ENCODE results near the gene ETV6. TPM values are rescaled to one million over a fixed set of nuclear protein-coding genes. Genes with fewer than 3 reads are reported as not detected.
A peak's percentile ranks its signal among the peaks of the same experiment; 100 is the strongest.

ETV6 gene
- total RNA-seq, 1 experiment from 2014 or later, result 17.2 TPM

GRCh38 chr12:11652351-11653040 is 3.0 kb downstream of the ETV6 start:
- DNase-seq (ENCODE audit: low read depth, low spot score), result no peak
- TF ChIP-seq POLR2AphosphoS5 (IDR thresholded peaks at IDR 0.05; ENCODE audit: low read depth, low read length) (no peak), REST (IDR thresholded peaks at IDR 0.05; ENCODE audit: insufficient read depth in 1 of 2, low read depth in 2 of 2, low read length in 1 of 2) (no peak), SIN3A (IDR thresholded peaks at IDR 0.05; ENCODE audit: borderline replicate concordance, insufficient read depth, low read depth, low read length) (no peak), TCF7L2 (IDR thresholded peaks at IDR 0.05; ENCODE audit: low read depth, low read length) (no peak)
- ChIA-PET CTCF (no interaction called here), POLR2A (no interaction called here)
- in situ Hi-C loops (cut with HindIII; ENCODE audit: low pct_unique_long_range_greater_than_20kb, low sequenced_read_pairs) (no loop called here), intact Hi-C loops (cut with micrococcal nuclease; ENCODE audit: unreplicated experiment) (no loop called here)
- peaks cover 2% of the 10 kb centered on the region; the same call in 1 of the 2 replicates for H3K36me3 ChIP-seq (ENCODE audit: control insufficient read depth, insufficient read depth, low read length)
- no peaks in the 10 kb centered on the region for H3K9me3 ChIP-seq (ENCODE audit: control insufficient read depth, insufficient read depth, low read depth, low read length)
- peak overlapping the region; percentile 74 for H3K27ac ChIP-seq (ENCODE audit: low read length)
- peaks cover 13% of the 10 kb centered on the region; the same call in 1 of the 2 replicates for H3K4me1 ChIP-seq (ENCODE audit: control insufficient read depth, insufficient read depth, low read length)
- peak overlapping the region; percentile 66 to 67 for H3K4me3 ChIP-seq (ENCODE audit: low read depth in 2 of 2, low read length in 2 of 2)
- BruUV-seq (replicated peaks), result no TSS peak
- ATAC-seq, result no peak
- no peaks in the 10 kb centered on the region for H3K27me3 ChIP-seq (ENCODE audit: control insufficient read depth, insufficient read depth, low read length)

- intact Hi-C loops (cut with micrococcal nuclease; ENCODE audit: unreplicated experiment), result no loop called here
- BruUV-seq (replicated peaks), result no TSS peak
- in situ Hi-C loops (cut with HindIII; ENCODE audit: low pct_unique_long_range_greater_than_20kb, low sequenced_read_pairs), result no loop called here
- H3K27me3 ChIP-seq (ENCODE audit: control insufficient read depth, insufficient read depth, low read length), result no peaks in the 10 kb centered on the region
- H3K27ac ChIP-seq (ENCODE audit: low read length), result peak overlapping the region; percentile 39; the same call in 1 of the 2 replicates
- no peak for ATAC-seq
- ChIA-PET POLR2A (no interaction called here), CTCF (no interaction called here)
- no peaks in the 10 kb centered on the region for H3K9me3 ChIP-seq (ENCODE audit: control insufficient read depth, insufficient read depth, low read depth, low read length)
- no peak for DNase-seq (ENCODE audit: low read depth, low spot score)
- peaks cover 2% of the 10 kb centered on the region; the same call in 1 of the 2 replicates for H3K36me3 ChIP-seq (ENCODE audit: control insufficient read depth, insufficient read depth, low read length)
- H3K4me1 ChIP-seq (ENCODE audit: control insufficient read depth, insufficient read depth, low read length), result peaks cover 10% of the 10 kb centered on the region; the same call in 1 of the 2 replicates
- no peak for TF ChIP-seq REST (IDR thresholded peaks at IDR 0.05; ENCODE audit: insufficient read depth in 1 of 2, low read depth in 2 of 2, low read length in 1 of 2)
- no peak for TF ChIP-seq TCF7L2 (IDR thresholded peaks at IDR 0.05; ENCODE audit: low read depth, low read length)
- TF ChIP-seq CTCF (IDR thresholded peaks at IDR 0.05), result no peak
- no peak for TF ChIP-seq POLR2AphosphoS5 (IDR thresholded peaks at IDR 0.05; ENCODE audit: low read depth, low read length)
- no peak for TF ChIP-seq SIN3A (IDR thresholded peaks at IDR 0.05; ENCODE audit: borderline replicate concordance, insufficient read depth, low read depth, low read length)
- peak overlapping the region in 1 of 2 experiments; percentile 66; a peak in 2 of 4 replicates for H3K4me3 ChIP-seq (ENCODE audit: low read depth in 2 of 2, low read length in 2 of 2)
Observed at GRCh38 chr12:11653215-11653753, 3.8 kb downstream of the ETV6 start.

All from Panc1 (cell line).